ENCODE results near the gene TOMM5.

DNA sequence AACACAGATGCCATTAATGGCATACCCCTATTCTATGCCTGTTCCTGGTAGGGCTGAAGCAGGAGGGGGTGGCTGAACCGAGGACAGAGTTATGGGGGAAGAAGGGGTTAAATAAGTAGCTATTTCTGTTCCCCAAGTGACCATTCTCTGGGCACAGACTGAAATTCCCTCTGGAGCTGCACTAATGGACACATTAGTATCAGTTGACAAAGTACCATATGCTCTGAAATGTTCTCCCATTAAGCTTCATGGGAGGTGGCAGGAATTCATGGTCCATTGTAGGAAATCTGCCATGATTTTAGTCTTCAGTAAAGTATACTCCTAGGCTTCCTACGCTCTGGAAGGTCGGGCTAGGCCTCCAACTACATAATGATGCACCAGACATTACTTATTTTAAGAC lies 47.8 kb upstream of the TOMM5 start:
- TF ChIP-seq CTCF (conservative IDR thresholded peaks at IDR 0.05) (no peak), ZFX (IDR thresholded peaks at IDR 0.05) (no peak)
